ENCODE results near the gene AJAP1. TPM values are rescaled to one million over a fixed set of nuclear protein-coding genes. Genes with fewer than 3 reads are reported as not detected.

Gene AJAP1
- total RNA-seq, 1 experiment from 2014 or later: not detected

GRCh38 chr1:4771267-4771666 is 116.9 kb downstream of the AJAP1 start:
- H3K4me1 ChIP-seq (replicated peaks; ENCODE audit: insufficient read depth): no peaks in the 10 kb centered on the region
- POLR2A ChIA-PET (ENCODE audit: unreplicated experiment): no interaction called here

GRCh38 chr1:4771721-4772120 is 117.3 kb downstream of the AJAP1 start:
- no peaks in the 10 kb centered on the region for H3K4me1 ChIP-seq (replicated peaks; ENCODE audit: insufficient read depth)
- H3K9me3 ChIP-seq (ENCODE audit: insufficient read depth, low read depth): no peaks in the 10 kb centered on the region
- H3F3A ChIP-seq (ENCODE audit: insufficient read depth, low read depth): no peaks in the 10 kb centered on the region
- POLR2A ChIA-PET (ENCODE audit: unreplicated experiment): no interaction called here
- TF ChIP-seq EZH2 (IDR thresholded peaks at IDR 0.05; ENCODE audit: low read depth): no peak
- TF ChIP-seq CTCF (conservative IDR thresholded peaks at IDR 0.05): no peak
- H3K79me2 ChIP-seq (ENCODE audit: low read depth): no peaks in the 10 kb centered on the region
- H3K9me2 ChIP-seq (ENCODE audit: insufficient read depth): no peaks in the 10 kb centered on the region
- no peak overlapping the region for H3K4me2 ChIP-seq
- intact Hi-C loops (cut with micrococcal nuclease; ENCODE audit: unreplicated experiment): no loop called here
- no peaks in the 10 kb centered on the region for H4K20me1 ChIP-seq (ENCODE audit: insufficient read depth)
- BruUV-seq (replicated peaks): no TSS peak
- CTCF ChIA-PET: no interaction called here
- no peak for DNase-seq
- H3K27me3 ChIP-seq (ENCODE audit: insufficient read depth, low read depth): peaks cover 44% of the 10 kb centered on the region
- H3K4me3 ChIP-seq: no peak overlapping the region
- H2AFZ ChIP-seq: no peak overlapping the region
- no peak overlapping the region for H3K27ac ChIP-seq
- no peaks in the 10 kb centered on the region for H3K36me3 ChIP-seq (ENCODE audit: low read depth)

More at GRCh38 chr1:4771267-4771666, 116.9 kb downstream of the AJAP1 start:
- Histone ChIP-seq H3K79me2 (ENCODE audit: low read depth) (no peaks in the 10 kb centered on the region), H3K4me2 (no peak overlapping the region), H3K4me3 (no peak overlapping the region), H3K9me2 (ENCODE audit: insufficient read depth) (no peaks in the 10 kb centered on the region), H3K36me3 (ENCODE audit: low read depth) (no peaks in the 10 kb centered on the region), H3K27me3 (ENCODE audit: insufficient read depth, low read depth) (peaks cover 39% of the 10 kb centered on the region), H3F3A (ENCODE audit: insufficient read depth, low read depth) (no peaks in the 10 kb centered on the region), H4K20me1 (ENCODE audit: insufficient read depth) (no peaks in the 10 kb centered on the region), H3K9me3 (ENCODE audit: insufficient read depth, low read depth) (no peaks in the 10 kb centered on the region), H2AFZ (no peak overlapping the region), H3K27ac (no peak overlapping the region)
- no TSS peak for BruUV-seq (replicated peaks)
- CTCF ChIA-PET: no interaction called here
- TF ChIP-seq EZH2 (IDR thresholded peaks at IDR 0.05; ENCODE audit: low read depth): no peak
- TF ChIP-seq CTCF (conservative IDR thresholded peaks at IDR 0.05): no peak
- intact Hi-C loops (cut with micrococcal nuclease; ENCODE audit: unreplicated experiment): no loop called here
- no peak for DNase-seq

GRCh38 chr1:4772294-4773010 is 118.0 kb downstream of the AJAP1 start:
- H3K9me3 ChIP-seq (ENCODE audit: insufficient read depth, low read depth): no peaks in the 10 kb centered on the region
- H3K4me2 ChIP-seq: no peak overlapping the region
- BruUV-seq (replicated peaks): no TSS peak
- TF ChIP-seq EZH2 (IDR thresholded peaks at IDR 0.05; ENCODE audit: low read depth) (no peak), CTCF (conservative IDR thresholded peaks at IDR 0.05) (no peak)
- CTCF ChIA-PET: no interaction called here
- POLR2A ChIA-PET (ENCODE audit: unreplicated experiment): no interaction called here
- no peak overlapping the region for H3K27ac ChIP-seq
- H4K20me1 ChIP-seq (ENCODE audit: insufficient read depth): no peaks in the 10 kb centered on the region
- H3K4me1 ChIP-seq (replicated peaks; ENCODE audit: insufficient read depth): no peaks in the 10 kb centered on the region
- H3K36me3 ChIP-seq (ENCODE audit: low read depth): no peaks in the 10 kb centered on the region
- H2AFZ ChIP-seq: no peak overlapping the region
- intact Hi-C loops (cut with micrococcal nuclease; ENCODE audit: unreplicated experiment): no loop called here
- H3K27me3 ChIP-seq (ENCODE audit: insufficient read depth, low read depth): peaks cover 46% of the 10 kb centered on the region
- no peak overlapping the region for H3K4me3 ChIP-seq
- no peaks in the 10 kb centered on the region for H3F3A ChIP-seq (ENCODE audit: insufficient read depth, low read depth)
- no peak for DNase-seq
- H3K79me2 ChIP-seq (ENCODE audit: low read depth): no peaks in the 10 kb centered on the region
- no peaks in the 10 kb centered on the region for H3K9me2 ChIP-seq (ENCODE audit: insufficient read depth)
